Amniotic stem cell (primary cell): ENCODE data around the gene MESP1.
"Not testable (repeated sequence)": the region's sequence is repeated elsewhere in the genome, so short reads cannot be mapped to it uniquely, and the experiment has no call there.

Experiments
- DNase-seq: peaks from one replicate; lab custom pipeline; 2025; lab: John Stamatoyannopoulos, UW

Gene MESP1, protein sequence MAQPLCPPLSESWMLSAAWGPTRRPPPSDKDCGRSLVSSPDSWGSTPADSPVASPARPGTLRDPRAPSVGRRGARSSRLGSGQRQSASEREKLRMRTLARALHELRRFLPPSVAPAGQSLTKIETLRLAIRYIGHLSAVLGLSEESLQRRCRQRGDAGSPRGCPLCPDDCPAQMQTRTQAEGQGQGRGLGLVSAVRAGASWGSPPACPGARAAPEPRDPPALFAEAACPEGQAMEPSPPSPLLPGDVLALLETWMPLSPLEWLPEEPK

DNA sequence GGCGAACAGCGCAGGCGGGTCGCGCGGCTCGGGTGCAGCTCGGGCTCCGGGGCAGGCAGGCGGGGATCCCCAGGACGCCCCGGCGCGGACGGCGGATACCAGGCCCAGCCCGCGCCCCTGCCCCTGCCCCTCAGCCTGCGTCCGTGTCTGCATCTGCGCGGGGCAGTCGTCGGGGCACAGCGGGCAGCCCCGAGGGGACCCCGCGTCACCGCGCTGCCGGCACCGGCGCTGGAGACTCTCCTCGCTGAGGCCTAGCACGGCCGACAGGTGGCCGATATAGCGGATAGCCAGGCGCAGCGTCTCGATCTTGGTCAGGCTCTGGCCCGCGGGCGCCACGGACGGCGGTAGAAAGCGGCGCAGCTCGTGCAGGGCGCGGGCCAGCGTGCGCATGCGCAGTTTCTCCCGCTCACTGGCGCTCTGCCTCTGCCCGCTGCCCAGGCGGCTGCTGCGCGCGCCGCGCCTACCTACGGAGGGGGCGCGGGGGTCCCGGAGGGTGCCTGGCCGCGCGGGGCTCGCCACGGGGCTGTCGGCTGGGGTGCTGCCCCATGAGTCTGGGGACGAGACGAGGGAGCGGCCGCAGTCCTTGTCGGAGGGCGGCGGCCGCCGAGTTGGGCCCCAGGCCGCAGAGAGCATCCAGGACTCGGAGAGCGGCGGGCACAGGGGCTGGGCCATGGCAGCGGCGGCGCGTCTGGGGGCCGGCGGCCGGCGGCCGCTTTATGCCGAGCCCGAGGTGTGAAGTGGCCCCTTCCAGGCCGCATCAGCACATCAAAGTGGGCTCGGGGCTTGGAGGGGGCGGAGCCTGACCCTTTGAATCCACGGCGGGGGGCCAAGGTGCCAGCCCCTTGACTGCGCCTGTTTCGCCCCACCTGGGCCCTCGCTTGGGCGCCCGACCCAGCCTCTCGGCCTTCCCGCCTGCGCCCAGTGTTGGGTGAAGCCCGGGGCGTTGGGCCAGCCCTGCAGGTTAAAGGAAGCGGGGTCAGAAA is at the start of gene MESP1:
TSS of gene MESP1 (minus strand) at position 690 of the 983 bp plus-strand sequence. CDS start at position 672, 18 bp downstream.
- peak; percentile 78 for DNase-seq

DNA sequence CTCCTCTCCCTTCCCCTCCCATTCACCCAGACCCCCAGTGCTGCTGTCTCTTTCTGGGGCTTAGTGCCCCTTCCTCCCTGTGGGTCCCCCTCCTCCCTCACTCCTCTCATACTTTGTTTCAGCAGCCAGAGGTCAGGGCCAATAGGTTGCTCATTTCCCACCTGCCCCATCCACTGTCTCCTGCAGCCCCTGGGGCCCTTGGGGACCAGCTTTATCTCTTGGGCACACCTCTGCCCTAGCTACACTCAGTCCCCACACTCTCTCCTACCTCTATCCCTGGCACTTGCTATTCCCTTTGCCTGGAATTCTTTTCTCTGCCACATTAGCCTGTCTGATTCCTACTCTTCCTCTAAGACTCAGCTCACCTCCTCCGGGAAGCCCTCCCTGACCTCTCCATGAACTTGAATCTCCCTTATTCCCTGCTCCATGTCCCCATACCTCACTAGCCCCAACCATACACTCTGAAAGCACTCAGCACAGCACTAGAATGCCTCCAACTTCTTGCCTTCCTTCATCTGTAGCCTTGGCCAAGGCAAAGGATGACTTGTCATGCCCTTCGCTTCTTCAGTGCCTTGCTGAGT is 49.0 kb upstream of the MESP1 start:
- DNase-seq, result no peak

DNA sequence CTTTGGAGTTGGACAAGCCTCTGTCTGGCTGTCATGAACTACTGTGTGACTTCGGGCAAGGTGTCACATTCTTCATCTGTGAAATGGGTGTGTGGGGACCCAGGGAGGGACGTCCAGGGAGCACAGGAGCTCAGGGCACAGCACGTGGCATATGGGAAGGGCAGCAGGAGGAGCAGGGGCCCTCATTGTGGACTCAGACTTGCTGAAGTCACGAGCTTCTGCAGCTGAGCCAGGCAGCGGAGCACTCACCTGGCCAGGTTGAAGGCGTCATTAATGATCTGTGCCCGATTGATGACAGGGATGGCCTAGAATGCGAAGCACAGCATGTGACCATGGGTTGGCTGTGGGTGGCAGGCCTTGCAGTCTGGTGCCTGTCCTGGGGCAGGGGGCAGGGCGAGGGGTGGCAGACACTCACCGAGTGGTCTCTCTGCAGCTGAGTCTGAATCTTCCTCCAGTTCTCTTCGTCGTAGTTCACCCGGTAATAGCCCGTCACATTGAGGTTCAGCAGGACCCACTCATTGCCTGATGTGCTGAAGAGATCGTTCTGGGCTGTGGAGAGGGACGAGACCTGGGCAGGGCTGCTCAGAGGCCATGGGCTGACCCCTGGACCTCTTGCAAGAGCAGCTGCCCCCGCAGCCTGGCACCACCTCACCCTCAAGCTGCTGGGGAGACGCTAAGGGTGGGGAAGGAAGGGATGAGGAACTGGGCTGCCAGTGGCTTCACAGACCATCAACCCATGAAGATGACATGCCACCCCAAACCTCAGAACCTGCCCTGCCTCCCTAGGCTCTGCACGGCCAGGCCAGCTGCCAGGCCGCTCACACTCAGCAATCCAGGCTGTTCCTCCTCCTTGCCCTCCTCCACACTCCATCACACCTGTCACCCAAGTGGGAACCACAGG is 48.2 kb upstream of the MESP1 start:
- no peak for DNase-seq

DNA sequence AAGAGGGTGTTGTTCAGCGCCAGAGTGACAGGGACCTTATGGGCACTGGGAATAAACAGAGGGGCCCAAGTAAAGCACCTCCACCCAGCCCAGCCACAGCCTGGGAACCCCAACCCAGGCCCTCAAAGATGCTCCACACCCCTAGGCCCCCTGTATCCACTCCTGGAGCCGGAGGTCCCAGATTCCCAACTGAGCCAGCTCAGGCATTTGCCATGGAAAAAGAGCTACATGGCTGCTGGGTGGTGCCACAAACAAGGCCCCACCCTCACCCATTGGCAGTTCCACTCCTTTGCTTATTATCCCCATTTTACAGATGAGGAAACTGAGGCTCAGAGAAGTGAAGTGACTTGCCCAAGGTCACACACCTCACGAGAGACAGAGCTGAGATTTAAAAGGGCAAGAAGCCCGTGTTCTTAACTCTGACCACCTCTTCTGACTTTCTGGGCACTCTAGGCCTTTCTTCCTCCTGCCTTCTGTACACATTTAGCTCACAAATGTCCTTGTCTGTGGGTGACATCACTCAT is 46.7 kb upstream of the MESP1 start:
- DNase-seq, result no peak

DNA sequence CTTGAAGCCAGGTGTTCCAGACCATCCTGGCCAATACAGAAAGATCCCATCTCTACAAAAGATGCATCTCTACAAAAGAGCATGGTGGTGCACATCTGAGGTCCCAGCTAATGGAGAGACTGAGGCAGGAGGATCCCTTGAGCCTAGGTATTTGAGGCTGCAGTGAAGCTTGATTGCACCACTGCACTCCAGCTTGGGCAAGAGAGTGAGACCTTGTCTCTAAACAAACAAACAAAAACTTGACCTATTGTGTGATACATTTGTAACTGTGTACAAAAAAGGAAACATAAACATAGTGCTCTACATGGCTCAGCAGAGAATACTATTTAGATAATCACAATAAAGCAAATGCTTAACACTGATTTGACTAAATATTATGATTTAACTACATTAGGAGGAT is 44.9 kb upstream of the MESP1 start:
- DNase-seq, result no peak

DNA sequence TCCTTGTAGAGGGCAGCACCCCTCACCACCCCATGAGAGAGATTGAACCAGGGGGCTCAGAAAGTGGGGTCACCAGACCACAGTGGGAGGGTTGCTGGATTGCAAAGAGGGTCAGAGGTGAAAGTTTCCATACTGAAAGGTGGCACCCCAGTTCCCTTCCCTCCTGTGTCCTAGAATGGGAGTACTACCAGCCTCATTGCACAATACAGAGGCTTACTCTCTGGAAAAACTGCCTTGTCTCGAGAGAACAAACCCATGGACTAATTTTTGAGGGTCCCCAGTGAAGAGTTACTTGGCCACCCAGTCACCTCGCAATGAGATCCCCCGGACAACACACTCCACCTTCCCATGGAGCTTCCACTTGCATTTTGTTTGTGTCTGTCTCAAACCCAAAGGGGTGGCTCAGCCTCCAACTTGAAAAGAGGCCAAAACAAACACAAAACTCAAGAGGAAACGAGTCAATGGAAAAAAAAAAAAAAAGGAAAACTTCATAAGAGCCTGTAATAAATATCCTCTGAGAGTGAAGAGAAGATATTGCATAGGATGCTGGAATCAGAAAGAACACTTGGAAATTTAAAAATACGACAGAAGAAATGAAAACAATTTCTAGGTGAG is 43.7 kb upstream of the MESP1 start:
- no peak for DNase-seq

DNA sequence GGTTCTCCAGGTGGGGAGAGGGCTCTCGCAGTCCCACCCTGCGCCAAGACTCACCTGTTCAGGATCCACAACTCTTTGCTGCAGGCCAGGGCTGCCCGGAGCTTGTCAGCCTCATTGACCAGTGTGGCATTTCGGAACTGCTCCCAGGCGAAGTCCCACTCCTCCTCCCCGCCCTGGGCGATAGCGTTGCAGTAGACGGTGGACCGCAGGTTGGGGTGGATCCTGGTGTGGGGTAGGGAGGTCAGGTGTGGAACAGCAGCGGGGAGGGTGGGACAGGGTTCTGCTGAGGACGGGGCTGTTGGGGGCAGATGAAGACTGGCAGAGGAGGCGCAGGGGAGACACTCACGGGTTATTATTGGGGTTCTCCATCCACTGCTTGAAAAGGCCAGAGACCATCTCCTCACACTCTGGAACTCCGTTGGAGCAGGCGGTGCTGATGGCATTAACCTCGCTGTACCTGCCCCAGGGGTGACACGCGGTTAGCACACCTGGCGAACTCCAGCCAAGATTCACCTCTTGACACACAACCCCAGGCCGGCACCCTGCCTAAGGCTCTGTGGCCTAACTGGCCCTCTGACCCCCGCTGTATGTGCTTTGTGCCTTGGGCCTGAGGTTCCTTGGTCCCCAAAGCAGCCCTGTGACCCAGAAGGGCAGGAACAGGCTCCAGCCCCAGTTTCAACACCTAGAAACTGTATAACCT is 41.2 kb upstream of the MESP1 start:
- no peak for DNase-seq

DNA sequence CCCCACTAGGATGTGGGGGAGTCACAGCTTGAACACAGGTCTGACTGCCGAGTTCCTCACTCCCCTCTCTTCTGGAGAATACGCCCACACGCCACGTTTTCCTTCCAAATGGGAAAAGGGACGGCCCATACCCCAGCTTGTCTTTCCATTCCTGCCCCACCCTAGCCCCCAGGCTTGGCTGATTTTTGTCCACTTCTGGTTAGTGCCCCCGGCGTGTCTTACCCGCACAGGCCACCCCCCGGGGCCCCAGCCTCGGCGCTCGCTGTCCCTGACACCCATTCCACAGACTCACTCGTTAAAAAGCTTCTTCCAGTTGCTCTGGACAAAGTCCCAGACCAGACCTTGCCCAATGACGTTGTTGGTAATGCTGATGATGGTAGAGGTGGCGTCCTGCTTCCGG is 39.6 kb upstream of the MESP1 start:
- DNase-seq, result no peak

DNA sequence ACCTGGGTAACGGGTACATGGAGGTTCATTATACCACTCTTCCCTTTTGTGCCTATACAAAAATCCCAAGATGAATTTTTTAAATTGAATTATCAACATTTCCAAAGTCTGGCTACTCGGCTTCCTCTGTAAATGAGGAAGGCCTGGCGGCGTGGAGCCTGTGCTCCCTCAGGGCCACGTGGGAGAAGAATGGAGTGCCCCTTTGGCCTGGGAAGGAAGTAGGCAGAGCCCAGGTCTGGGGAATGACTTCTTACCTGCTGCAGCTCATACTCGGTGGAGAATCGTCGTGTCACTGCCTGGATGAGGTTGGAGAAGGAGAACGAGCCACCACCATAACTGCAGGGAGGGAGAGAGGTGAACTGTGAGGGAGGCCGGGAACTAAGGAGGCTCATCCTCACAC is 39.2 kb upstream of the MESP1 start:
- DNase-seq, result no peak

DNA sequence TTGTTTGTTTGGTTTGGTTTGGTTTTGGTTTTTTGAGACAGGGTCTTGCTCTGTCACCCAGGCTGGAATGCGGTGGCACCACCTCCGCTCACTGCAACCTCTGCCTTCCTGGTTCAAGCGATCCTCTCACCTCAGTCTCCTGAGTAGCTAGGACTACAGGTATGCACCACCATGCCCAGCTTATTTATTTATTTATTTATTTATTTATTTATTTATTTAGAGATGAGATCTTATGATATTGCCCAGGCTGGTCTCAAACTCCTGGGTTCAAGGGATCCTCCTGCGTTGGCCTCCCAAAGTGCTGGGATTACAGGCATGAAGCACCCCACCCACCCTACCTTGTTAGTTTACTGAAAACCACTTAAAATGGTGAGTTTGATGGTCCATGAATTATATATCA is 37.5 kb upstream of the MESP1 start:
- not testable (repeated sequence) for DNase-seq

DNA sequence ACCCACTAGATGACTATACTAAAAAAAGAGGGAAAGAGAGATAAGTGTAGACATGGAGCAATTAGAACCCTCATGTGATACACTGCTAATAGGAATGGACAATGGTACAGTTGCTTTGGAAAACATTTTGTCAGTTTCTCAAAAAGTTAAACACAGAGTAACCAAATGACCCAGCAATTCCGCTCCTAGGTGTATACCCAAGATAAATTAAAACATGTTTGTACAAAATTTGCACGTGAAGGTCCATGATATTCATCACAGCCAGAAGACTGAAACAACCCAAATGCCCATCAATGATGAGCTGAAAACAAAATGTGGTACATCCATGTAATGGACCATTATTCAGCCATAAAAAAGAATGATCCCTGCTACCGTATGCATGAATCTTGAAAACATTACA is 36.9 kb upstream of the MESP1 start:
- DNase-seq, result no peak

DNA sequence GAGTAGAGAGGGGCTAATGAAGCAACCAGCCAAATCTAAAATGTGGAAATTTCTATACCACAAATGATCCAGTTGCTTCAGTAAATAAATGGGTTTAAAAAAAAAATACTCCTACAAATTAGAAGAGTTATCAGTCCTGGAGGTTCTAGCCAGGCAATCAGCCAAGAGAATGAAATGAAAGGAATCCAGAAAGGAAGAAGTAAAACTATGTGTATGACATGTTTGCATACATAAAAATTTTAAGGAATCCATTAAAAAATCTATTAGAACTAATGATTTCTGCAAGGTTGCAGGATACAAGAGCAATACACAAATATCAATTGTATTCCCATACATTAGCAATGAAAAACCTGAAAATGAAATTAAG is 34.7 kb upstream of the MESP1 start:
- no peak for DNase-seq

DNA sequence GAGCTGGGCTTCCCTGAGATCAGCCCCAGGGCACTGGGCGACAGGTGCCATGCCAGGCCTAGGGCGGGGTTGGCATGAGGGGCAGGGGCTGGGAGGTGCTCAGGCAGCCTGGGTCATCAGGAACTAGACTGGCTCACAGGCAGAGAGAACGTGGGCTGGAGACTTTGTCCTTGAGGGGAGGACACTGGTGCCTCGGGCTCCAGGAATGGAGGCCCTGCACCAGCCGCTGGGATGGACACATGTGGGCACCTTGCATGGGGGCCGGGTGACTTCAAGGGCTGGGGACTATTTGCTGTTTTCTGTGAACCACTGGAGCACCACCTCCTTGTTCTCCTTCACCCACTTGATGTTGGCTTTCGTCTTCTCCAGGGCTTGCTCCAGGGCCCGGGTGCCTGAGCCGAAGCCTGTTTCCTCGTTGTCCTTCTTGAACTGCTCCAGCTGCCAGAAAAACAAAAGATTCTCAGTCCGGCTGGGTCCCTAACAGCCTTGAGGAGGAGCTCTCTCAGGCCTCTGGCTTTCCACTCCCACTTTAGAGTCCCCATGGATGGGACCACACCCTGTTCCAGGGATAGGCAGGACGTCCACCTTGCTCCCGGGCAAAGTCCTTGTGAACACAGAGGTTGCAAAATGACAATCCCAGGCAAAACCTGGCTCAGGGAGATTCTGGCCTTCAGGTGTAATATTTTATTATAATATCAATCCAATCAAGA is 34.2 kb upstream of the MESP1 start:
- no peak for DNase-seq

DNA sequence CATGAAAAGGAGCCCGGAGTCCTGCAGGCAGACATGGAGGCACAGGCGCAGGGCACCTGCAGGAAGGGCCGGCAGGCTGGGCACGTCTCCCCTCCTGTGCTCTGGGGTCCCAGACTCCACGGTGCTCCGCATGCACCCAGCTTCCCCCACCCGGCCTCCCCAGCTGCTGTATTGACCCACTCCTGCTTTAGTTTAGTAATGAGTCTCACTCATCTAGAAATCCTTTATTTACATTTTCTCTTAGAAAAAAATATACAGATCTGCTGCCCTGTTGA is 33.6 kb upstream of the MESP1 start:
- no peak for DNase-seq

DNA sequence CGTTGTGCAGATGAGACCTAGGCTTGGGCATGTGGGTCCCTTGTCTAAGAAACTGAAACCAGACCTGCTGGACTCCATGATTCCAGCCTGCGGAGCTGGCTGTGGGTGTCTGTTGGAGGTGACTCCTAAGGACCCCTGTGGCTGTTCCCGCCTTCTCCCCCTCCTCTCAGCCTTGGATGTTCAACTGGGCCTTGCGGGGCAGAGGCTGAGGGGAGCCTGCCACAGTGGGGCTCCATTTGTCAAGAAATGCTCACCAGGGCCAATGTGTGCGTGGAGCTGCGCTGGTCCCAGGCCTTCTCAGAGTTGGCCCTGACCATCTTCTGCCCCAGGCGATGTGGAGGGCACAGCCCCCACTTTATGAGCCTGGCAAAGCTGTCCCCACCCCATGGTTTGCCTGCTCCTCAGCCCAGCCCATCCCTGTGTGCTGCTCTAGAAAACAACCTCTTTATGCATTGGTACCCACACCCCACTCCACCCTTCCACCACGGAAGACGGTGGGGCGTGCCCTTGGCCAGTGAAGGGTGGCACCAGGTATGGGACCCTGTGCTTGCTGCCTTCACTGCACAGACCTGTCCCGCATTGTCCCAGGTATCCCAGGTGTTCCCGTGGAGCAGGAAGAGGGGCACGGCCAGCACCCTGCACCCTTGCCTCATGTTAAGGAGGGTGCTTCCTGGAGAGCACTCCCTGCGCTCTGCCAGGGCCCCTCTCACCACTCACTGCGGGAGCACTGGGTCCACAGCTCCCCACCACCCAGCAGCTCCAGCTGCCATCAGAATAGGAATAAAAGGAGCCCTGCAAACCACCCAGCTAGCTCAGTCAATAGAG is 33.0 kb upstream of the MESP1 start:
- DNase-seq, result no peak

DNA sequence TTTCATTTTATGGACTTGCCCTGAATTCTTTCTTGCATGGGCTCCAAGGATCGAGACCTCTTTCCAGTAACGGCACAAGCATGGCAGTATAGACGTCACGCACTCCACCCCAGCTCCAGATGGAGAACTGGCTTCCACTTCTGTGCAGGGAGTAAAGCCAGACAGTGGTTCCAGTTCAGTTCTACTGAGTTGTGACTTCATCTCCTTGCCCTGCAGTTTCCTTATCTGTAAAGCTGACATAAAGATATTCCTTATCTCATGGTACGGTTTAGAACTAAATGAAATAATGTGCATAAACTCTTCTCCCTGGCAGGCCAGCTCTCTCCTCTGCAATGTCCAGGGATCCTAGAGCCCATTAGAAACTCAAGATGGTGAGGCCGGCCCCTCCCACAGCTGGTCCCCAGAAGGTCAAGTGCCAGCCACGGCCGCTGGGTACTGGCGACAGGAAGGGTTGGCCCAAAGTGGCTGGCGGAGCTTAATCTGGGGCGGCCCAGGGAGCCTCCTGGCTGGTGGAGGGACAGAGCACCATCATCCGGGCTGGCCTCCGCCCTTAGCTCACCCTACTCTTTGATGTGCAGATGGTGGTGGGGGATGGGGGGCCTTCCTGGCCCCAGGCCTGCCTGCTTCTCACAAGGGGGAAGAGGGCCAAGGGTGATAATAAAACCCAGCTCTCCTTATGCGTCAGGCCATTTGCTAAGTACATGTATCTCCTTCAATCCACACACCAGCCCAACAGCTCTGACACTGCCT is 32.2 kb upstream of the MESP1 start:
- DNase-seq, result no peak

DNA sequence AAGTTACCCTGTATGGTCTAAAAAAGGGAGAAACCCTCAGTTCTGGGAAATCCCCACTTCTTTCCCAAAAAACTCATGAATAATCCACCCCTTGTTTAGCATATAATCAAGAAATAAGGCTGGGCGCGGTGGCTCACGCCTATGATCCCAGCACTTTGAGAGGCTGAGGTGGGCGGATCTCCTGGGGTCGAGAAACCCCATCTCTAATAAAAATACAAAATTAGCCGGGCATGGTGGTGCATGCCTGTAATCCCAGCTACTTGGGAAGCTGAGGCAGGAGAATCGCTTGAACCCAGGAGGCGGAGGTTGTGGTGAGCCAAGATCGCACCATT is 31.5 kb upstream of the MESP1 start:
- not testable (repeated sequence) for DNase-seq

DNA sequence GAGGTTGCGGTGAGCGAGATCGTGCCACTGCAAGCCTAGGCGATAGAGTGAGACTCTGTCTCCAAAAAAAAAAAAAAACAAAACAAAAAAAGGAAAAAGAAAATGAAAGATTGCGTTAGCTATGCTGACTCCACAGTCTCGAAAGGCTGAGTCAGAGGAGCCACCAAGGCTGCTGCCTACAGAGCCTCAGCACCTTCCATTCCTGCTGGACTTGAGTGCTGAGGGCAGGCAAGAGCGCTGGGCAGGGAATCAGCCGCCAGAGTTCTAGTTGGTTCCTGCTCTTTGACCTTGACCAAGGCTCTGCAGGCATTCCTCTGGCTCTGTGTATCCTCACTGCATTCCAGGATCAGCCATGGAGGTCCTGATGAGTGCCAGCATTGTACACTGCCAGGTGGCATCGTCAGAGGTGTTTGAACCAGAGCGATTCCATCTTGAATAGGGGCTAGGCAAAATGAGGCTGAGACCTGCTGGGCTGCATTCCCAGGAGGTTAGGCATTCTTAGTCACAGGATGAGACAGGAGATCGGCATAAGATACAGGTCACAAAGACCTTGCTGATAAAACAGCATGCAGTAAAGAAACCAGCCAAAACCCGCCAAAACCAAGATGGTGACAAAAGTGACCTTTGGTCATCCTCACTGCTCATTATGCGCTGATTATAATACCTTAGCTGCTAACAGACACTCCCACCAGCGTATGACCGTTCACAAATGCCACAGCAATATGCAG is 31.0 kb upstream of the MESP1 start:
- no peak for DNase-seq
